ENCODE data around the gene TPTE.

GRCh38 chr21:10521091-10521598 lies at the start of gene TPTE:
- no peak for TF ChIP-seq NFRKB (IDR thresholded peaks at IDR 0.05)
- no peak for TF ChIP-seq BHLHE40 (IDR thresholded peaks at IDR 0.05; ENCODE audit: borderline replicate concordance)
- no peak for TF ChIP-seq FOXM1 (IDR thresholded peaks at IDR 0.05; ENCODE audit: borderline replicate concordance)
- no peak for TF ChIP-seq TARDBP (IDR thresholded peaks at IDR 0.05)
- TF ChIP-seq SUZ12 (IDR thresholded peaks at IDR 0.05): no peak
- no peak for TF ChIP-seq ZNF384 (IDR thresholded peaks at IDR 0.05)
- TF ChIP-seq FOXA1 (IDR thresholded peaks at IDR 0.05): no peak
- TF ChIP-seq CTBP1 (IDR thresholded peaks at IDR 0.05; ENCODE audit: borderline replicate concordance): no peak
- TF ChIP-seq ELF4 (IDR thresholded peaks at IDR 0.05): no peak
- TF ChIP-seq SP1 (IDR thresholded peaks at IDR 0.05): no peak
- no peak for TF ChIP-seq HDGF (IDR thresholded peaks at IDR 0.05; ENCODE audit: borderline replicate concordance)
- TF ChIP-seq LEF1 (IDR thresholded peaks at IDR 0.05; ENCODE audit: borderline replicate concordance): no peak

All from HEK293T (cell line).